Left hindlimb (tissue), 1 donor: ENCODE data around the gene BFSP1.
A peak's percentile ranks its signal among the peaks of the same experiment; 100 is the strongest.

Source experiments
- DNase-seq: peaks from one replicate; pipeline ENCODE4 v3.0.0-alpha.2; 2018

BFSP1 gene

DNA sequence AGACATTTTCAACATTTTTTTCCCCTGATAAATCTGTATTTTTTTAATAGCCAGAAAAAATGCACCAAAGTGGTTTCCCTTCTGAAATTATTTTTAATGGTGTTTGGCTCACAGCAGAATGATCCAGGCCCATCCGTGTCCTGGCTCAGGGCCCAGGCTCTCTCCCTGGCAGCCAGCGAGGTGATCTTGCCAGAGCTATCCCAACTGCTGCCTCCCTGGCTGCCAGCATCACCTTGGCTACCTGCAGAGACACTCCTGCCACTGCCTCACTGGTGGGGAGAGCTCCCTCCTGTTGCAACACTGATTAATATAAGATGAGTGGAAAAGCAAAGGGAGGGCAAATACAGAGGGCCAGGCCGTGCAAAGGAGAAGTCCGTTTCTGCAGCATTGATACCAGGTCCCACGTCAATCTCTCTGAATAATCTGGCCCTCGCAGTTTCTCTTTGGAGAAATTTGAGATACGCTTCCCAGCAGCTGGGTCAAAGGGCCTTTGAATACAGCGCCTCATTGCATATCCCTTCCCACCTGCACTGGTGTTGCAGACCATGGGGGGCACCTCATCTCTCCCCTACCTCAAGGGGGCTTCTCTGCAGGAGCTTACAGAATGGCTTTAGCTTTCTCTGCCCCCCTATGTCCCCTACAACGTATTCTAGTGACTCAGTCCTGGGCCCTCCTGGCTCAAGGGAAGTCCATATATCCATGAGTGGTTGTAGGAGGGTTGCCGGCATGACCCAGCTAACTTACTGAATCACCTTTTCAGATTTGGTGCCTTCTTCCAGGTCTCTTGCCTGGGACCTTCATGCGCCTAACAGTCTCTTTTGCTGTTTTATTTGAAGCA is 25.9 kb upstream of the BFSP1 start:
- peak; percentile 89 for DNase-seq

DNA sequence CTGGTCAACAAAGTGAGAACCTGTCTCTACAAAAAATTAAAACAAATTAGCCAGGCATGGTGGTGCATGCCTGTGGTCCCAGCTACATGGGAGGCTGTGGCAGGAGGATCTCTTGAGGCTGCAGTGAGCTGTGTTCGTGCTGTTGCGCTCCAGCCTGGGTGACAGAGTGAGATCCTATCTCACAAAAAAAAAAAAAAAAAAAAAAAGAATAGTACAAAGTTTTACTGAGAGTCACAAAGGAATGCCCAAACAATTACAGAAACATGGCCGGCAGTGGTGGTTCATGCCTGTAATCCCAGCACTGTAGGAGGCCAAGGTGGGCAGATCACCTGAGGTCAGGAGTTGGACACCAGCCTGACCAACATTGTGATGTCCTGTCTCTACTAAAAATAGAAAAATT is 23.9 kb upstream of the BFSP1 start:
- DNase-seq = no peak

DNA sequence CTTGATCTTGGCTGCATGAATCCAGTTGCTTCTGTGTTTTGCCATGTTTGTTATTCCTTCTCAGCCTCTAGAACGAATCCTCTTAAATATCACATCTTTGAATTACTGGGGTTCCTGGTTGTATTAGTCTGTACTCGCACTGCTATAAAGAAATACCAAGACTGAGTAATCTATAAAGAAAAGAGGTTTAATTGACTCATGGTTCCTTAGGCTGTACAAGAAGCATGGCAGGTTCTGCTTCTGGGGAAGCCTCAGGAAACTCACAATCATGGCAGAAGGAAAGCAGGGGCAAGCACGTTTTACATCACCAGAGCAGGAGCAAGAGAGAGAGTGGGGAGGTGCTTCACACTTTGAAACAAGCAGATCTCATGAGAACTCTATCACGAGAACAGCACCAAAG is 18.0 kb upstream of the BFSP1 start:
- DNase-seq = no peak

DNA sequence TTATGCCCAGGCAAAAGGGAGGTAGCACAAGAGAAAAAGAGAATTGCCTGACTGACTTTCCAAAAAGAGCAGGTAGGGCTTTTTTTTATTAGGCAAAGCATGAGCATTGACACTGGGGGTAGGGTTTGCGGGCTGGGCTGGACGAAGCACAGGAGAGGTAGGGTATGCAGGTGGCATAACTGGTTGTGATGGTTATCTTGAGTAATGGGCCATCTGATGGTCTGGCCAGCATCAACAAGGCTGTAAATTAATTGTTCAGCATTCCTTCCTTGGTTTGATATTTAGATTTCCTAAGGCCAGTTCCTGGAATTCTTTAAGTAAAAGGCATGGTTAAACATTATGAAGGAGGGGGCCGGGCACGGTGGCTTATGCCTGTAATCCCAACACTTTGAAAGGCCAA is 13.9 kb upstream of the BFSP1 start:
- DNase-seq = no peak

DNA sequence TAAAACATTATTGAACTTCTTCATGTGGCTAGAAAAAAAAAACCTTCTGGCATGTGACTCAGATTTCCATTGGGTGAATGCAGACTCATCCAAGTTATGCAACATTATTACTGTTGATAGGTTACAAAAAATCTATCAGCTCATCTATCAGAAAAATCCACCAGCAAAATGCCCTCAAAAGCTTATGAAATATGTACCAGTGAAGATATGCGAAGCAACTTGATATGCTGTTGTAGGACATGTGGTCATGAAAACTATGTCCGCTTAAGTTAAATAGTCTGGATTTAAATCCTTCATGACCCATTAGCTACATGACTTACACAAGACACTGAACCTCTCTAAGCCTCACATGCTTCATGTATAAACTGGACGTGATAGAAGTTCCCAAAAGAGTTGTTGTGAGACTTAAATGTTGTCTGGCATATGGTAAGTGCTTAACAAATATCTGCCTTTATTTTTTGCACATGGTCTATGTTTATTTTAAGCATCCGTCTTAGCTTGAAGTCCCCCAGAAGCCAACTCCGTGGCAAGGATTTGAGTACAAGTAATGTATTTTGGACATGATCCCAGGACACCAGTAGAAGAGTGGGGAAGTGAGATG is 12.5 kb upstream of the BFSP1 start:
- no peak for DNase-seq

DNA sequence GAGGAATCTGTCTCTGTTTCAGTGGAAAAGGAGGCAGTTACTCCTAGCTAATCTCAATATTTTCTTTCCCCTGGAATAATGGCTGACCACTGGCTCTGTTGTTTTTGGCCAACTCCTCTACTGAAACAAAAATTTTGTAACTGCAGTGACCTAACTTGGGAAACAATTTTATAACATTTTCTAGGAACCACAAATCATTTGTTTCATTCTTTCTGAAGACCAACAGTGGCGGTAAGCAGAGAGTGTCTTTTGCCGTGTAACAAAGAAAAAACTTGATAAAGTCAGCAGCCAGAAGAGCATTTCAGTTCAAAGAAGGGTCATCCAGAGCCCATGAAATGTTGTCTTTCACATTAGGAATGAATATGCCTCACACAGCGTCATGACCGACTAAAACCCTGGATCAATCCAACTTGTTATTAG is 11.8 kb upstream of the BFSP1 start:
- DNase-seq = no peak

DNA sequence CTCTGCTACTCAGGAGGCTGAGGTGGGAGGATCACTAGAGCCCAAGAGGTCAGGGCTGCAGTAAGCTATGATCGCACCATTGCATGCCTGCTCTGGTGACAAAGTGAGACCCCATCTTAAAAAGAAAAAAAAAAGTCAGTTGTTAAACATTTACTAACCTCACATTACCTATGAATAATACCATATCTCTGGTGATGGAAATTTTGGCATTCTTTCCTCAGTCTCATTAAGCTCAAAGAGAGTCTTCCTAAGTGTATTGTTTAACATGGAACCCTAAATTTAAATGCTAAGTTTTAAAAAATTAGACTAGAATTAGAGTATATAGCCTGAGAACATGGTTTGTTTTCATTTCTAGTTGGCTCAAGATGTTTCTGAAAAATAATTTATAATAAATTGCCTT is 11.3 kb upstream of the BFSP1 start:
- DNase-seq = no peak

DNA sequence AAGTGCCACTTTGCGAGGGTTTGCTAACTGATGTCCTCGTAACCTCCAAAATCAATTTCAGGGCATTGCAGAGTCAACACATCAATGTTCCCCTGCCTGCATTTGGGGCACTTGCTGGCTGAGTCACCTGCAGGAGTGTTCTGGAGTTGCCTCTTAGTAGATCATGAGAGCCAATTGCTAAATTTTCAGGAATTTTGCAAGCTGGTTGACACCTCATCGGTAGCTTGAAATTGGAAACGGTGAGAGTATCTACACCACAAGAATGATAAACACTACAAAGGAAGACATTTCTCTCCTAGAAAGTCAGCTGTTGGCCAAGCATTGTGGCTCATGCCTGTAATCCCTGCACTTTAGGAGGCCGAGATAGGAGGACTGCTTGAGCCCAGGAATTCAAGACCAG is 10.8 kb upstream of the BFSP1 start:
- no peak for DNase-seq

DNA sequence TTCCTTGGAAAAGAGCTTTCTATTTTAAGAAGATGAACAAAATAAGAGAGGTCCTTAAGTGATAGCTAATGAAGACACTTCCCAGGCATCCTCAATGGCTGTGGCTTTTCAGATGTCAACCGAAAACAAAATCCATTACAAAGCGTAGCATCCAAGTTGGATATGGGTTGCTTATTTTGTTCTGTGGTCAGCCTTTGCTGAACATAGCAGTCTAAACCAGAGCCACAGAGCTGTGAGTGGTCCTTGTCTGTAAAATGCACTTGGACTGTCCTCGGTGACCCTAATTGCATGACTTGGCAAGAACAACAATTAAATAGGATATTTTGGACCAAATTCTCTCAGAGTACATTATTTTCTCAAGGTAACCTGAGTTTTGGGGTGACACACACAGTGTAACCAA is 10.4 kb upstream of the BFSP1 start:
- no peak for DNase-seq

DNA sequence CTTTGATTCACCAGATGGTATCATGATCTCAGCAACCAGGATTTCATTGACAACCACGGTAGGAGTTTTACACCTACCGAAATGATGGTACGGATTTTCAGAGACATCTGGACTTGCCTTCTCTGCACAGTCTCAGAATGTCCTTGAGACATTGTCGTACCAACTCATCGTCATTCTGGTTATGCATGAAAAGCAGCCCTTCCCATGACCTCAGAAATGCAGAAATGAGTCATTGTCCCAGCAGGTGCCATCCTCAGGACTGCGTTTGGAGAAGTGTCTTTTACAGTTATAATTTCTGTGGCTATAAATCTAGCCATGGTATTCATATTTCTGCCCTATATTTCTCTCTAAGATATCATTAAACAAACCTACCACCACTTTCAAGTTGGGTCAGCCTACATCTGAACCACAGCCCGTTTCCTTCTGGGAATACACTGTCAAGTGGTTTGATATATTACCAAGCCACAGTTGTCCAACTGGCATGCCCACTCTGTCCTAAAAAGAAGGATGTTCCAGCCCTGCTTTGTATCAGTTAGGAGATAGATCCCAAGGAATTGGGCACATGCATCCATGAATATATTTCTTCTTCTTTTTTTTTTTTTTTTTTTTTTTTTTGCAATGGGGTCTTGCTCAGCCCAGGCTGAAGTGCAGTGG is 7.5 kb upstream of the BFSP1 start:
- DNase-seq = no peak

DNA sequence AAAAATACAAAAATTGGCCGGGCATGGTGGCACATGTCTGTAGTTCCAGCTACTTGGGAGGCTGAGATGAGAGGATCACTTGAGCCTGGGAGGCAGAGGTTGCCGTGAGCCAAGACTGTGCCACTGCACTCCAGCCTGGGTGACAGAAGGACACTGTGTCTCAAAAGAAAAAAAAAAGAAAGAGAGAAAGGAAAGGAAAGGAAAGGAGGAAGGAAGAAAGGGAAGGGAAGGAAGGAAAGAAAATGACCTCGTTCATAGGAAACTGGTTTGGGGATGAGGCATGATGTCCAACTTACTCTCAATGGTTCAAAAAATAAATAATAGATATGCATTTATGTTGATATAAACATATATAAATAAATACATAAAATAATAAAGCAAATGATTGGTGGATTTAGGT is 6.8 kb upstream of the BFSP1 start:
- DNase-seq = no peak

DNA sequence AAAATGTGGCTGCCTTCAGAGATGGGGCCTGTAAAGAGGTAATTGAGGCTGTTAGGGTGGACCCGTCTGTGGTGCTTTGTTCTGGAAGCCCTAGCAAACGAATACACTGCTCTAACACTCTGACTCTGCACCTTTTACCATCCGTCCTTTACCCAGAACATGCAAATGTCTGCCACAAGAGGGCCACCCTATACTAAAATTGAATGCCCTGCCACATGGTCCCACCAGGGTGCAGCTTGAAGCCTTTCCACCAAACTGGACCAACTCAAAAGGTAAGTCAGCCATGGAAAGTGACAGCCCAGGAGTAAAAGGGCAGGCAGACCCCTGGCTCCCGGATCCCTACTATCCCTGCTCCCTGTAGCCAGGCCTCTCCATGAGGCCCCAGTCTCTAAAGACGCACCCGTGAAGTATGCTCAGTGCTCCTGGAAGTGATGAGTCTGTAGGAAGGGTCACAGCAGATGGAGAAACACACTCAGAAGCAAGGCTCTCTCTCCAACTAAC is 5.8 kb upstream of the BFSP1 start:
- peak; percentile 80 for DNase-seq

DNA sequence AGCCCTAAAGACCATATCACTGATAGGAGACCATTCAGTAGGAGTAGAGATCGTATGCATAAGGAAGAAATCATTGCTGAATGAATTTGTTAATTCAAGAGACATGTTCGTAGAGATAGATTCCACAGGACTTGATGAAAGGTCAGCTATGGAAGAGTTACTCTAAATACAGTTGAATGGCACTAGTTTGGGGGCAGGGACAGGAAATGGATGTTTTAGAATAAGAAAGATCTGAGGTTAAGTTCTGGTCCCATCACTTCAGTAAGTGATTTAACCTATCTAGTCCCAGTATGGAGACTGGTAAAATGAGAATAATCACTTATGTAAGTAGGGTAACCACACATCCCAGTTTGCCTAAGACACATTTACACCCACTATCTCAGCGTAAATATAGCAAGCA is 2.9 kb upstream of the BFSP1 start:
- DNase-seq = no peak

DNA sequence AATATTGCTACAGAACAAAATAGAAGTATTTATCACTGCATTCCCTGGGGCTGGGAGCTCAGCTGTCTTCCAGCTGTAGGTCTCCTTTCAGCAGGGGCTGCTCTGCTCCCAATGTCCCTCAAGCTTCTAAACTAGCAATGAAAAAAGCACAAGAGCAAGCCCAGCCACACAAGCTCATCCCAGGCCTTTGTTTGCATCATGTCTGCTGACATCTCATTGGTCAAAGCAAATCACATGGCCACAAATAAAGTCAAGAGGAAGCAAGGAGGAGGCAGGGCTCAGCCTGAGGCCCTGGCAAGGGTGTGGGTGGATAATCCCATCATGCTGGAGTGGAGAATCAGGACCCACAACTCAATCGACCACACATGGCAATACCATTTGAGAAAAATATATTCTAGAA is 2.2 kb upstream of the BFSP1 start:
- DNase-seq = no peak

DNA sequence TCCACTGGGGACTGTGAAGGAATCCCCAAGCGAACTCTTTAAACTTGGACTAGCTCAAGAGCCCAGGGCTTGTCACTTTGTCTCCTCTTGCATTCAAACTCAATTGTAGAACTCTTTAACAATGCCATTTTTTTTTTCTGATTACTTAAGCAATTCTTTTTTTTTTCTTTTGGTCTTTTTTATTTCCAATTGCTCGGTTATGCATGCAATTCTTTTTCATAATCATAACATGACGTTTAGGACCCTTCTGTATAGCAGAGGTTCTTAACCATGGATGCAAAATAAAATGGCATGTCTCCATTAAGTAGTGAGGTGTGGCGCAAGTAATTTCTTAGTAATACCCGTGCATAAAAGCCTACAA is 466 bp upstream of the BFSP1 start:
- DNase-seq = no peak

DNA sequence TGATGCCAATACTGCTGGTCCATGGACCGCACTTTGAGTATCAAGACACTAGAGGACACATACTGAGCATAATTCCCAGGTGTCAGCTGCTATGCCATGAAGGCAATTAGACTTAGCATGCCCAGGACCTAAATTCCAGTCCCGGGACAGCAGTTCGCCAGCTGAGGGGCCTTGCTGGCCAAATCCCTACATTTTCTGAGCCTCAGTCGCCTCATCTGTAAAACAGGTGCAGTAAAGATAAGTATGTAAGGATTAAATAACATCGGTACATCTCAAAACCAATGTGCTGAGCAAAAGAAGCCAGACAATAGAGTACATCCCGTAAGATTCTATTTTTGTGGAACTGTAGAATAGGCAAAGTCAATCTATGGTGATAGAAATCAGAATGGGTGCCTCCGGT is 1.0 kb downstream of the BFSP1 start:
- no peak for DNase-seq

DNA sequence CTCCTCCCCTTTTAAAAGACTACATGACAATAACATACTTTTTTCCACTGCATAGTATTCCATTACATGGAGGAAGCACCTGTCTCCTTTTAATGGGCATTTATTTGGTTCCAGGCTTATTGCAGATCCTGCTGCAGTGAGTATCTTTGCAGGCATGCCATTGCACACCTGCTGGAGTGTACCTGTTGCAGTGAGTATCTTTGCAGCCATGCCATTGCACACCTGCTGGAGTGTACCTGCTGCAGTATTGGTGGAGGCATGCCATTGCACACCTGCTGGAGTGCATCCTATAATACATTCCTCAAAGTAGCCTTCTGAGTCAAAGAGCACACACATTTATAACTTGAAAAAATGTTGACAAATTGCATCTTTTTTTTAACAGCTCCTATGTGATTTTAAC is 1.6 kb downstream of the BFSP1 start:
- DNase-seq = no peak

DNA sequence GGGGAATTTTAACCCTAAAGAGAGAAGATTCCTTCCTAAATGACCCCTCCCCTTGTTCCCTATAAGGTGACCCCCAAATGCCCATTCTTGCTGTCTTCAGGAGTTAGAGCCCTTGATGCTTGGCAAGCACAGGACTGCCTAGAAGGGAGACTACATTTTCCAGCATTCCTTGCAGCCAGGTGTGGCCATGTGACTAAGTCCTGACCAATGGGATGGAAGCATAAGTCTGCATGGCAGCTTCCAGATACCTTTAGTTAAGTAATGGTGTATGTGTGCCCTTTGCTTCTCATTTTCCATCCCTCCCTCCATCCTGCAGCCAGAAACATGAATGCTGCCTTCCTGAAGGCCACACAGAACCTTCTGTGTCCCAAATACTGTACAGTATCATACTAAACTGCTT is 5.5 kb downstream of the BFSP1 start:
- DNase-seq = no peak

DNA sequence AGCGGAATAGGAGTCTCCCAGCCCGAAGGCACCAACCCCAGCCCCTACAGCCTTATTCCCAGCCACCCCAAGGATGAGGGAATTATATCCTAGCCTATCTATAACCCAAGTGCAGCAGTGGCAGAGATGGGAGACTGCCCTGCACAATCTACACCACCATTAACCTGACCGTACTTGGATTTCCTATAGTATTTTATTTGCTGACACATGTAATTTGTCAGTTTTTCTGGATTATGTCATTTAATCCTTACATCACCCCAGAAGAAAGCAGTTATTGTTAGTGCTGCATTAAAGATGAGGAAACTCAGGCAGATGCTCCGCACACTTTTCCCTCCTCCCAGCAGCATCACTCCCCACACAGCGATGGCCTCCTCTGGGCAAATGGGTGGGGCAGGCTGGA is 6.0 kb downstream of the BFSP1 start:
- DNase-seq = no peak

DNA sequence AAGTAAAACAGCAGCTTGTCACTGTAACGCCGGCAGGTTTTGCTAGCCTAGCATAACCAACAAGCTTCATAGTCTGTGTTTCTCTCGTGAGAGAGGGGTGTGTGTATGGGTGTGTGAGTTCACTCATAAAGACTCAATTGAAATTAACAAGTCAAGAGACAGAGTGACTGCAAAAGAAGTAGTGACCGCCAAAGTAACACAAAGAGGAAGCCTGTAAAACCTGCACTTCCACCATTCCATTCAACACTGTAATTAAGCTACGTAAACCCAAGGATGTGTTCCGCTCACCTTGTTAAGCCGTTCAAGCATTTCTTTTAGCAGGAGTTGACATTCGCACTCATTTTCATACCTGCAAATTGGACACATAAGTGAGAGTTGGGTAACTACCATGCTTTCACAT is 6.6 kb downstream of the BFSP1 start:
- DNase-seq = no peak

DNA sequence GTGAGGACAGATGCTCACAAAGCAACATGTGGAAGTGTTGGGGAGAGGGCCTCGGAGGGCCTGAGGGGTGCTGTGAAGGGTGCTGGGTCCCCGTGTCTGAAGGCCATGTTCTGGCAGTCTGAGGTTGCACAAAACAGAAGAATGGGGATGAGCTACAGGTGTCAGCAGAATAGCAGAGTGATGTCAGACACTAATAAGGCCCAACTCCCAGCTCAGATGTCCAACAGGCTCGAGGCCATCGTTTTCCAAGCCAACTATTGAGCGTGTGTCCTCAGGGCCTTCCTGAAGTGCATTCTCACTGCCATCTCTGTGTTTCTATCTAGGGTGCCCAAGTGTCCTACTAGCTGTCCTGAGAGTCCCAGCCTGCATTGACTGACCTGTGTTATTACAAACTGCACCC is 7.9 kb downstream of the BFSP1 start:
- DNase-seq = no peak

DNA sequence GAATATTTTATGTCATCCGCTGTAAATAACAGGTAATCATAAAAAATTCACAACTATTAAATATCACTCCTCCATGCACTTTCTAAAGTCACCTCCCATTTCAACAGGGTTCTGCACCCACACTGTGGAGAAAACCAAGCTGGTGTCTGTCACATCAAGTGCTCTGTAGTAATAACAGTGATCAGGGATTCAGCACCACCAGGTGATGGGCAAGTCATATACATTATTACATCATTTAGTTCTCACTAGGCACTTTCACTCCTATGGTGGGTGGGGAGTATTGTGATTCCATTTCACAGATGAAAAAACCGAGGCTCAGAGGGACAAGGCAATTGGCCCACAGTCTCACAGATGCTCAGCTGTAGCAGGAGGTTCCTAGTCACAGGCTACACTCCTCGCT is 8.7 kb downstream of the BFSP1 start:
- no peak for DNase-seq

DNA sequence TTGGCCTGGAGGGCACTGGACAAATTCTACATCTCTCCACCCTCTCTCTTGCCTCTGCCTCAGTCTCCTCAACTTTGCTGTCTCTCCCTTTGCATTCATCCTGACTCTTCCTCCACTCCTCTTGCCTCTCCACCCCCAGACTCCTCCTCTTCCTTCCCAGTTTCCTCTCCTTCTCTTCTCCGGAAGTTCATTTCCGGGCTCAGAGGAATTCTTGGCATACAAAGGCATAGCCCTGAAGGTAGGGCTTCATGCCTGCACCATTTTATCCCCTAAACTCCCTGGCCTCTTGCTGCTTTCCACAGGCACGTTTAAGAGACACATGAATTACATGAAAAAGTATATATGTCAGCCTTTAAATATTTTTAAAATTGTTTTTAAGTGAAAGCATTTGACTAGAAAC is 10.6 kb downstream of the BFSP1 start:
- no peak for DNase-seq

DNA sequence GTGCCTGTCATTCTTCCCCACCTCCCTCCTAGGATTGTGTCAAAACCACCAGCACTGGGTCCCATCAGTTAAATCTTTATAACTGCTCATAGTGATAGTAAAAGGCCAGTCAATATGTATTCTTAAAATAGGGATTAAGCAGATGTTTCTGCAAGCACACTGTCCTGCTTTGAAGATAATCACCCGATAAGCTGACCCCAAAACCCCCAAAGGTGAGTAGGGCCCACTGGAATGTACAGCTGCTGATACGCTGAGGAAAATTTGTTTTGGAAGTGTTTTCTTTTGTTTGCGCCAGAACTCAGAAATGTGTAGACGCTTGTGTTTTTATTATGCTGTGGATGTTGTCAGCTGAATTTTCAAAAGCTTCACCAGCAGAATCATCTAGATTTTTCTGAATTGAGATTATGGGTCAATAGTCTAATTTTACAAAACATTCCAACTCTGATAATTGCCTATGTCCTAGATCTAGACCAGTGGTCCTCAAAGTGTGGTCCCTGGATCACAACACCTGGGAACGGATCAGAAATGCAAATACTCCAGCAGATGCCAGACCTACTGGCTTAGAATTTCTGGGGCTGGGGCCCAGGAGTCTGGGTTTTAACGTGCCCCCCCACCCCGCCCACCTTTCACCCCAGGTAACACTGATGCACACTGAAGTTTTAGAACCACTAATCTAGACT is 11.4 kb downstream of the BFSP1 start:
- DNase-seq = no peak
